Cardiac septum (tissue), 1 donor: ENCODE data around the gene POF1B. TPM values are rescaled to one million over a fixed set of nuclear protein-coding genes. Genes with fewer than 3 reads are reported as not detected.

Experiments
- DNase-seq: peaks from one replicate; pipeline ENCODE4 v3.0.0-alpha.2; 2020; ENCODE audit warnings: low spot score
- intact Hi-C: fragments of 100-400 bp; cut with DNase I; formaldehyde crosslinking; loops from one replicate; pipeline ENCODE4 v1.14.0; 2022
- total RNA-seq: library from RNA; stranded (reverse); fragmentation: NEBNext Ultra II Directional; extraction: Animal tissue kit (Norgen Biotek cat#: 25700); gene quantifications from one replicate; pipeline ENCODE4 v1.2.1, GENCODE V29; 2021
- donor health status: DM: no; HTN: no; CAD: no.

The POF1B gene
- total RNA-seq, 1 donor from 2014 or later, result 3.7 TPM

GRCh38 chrX:85244450-85245211, 134.8 kb downstream of the POF1B start:
- intact Hi-C loops, result no loop called here
- DNase-seq, result no peak

- intact Hi-C loops, result no loop called here
Measured at GRCh38 chrX:85243761-85244449, 135.6 kb downstream of the POF1B start, which contains the start of the genes SATL1 and ZNF711. Gene SATL1 (minus strand): TSS chrX:85243779. CDS start chrX:85108968, 134,811 bp downstream. Gene ZNF711 (plus strand): TSS chrX:85243991. CDS start chrX:85247573, 3,582 bp downstream.

GRCh38 chrX:85243155-85243554, 136.3 kb downstream of the POF1B start:
- intact Hi-C loops, result no loop called here
- no peak for DNase-seq

More at GRCh38 chrX:85243761-85244449, 135.6 kb downstream of the POF1B start, which contains the start of the genes SATL1 and ZNF711:
- no peak for DNase-seq

Other genes starting within 250 kb of the POF1B start
- gene SATL1, start 135.9 kb downstream of the POF1B start, total RNA-seq, result 0.16 TPM
- gene ZNF711, start 135.7 kb downstream of the POF1B start, total RNA-seq, result 1.9 TPM